GM18519 (cell line): ENCODE data around the gene SHKBP1.

Source experiments
- ATAC-seq: cut with Tn5 transposase; IDR thresholded peaks from one replicate; pipeline ENCODE4 v1.9.1; 2021; ENCODE audit warnings: mild to moderate bottlenecking, moderate library complexity; ENCODE audit not compliant: unreplicated experiment, low FRiP score

SHKBP1 gene

GRCh38 chr19:40629346-40629745 is 52.7 kb downstream of the SHKBP1 start:
- ATAC-seq = no peak

GRCh38 chr19:40630571-40631160 is 54.0 kb downstream of the SHKBP1 start:
- ATAC-seq = no peak

GRCh38 chr19:40632311-40633036 is 55.8 kb downstream of the SHKBP1 start:
- no peak for ATAC-seq

- ATAC-seq = no peak
Observed at GRCh38 chr19:40633207-40633606, 56.5 kb downstream of the SHKBP1 start.

- ATAC-seq = no peak
Observed at GRCh38 chr19:40638327-40638726, 61.7 kb downstream of the SHKBP1 start.

GRCh38 chr19:40639638-40639982 is 62.9 kb downstream of the SHKBP1 start:
- no peak for ATAC-seq

GRCh38 chr19:40640744-40641143 is 64.1 kb downstream of the SHKBP1 start:
- ATAC-seq = no peak
